ENCODE results near the gene ABHD14A. TPM values are rescaled to one million over a fixed set of nuclear protein-coding genes. Genes with fewer than 3 reads are reported as not detected.
A peak's percentile ranks its signal among the peaks of the same experiment; 100 is the strongest.

ABHD14A gene
- polyA plus RNA-seq, 4 donors = 4.6 to 17.6 (median 10.4) TPM

DNA sequence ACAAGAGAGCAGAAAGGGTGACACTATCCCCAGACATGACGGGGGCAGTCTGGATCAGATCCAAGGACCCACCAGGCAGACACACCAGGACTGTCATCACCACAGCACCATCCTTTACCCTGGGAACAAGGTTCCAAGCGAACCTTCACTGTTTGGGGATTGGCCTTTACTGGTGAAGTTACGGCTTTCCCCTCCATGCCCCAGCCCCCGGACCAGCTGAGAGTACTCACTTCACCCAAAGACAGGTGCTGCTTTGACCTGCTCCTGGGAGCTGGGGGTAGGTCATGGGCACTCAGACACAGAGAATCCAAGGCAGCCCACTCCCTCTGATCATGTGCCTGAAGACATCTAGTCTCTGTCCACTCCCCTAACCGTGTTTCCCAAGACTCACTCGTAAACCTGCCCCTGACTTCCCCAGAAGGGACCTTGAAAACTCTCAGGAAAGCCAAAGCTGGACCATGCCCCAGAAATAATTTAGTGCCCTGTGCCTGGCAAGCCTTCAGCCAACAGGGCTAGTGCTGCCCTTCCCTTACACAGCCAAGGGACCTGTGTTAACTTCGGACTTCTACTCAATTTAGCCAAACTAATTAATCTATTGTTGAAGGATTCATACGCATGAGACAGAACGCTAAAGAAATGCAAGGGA is 36.0 kb upstream of the ABHD14A start:
- no peak for DNase-seq
- WGBS, 3 donors = 84 to 90% (median 87%) methylated on average over 9 of the region's 9 CpGs
- Histone ChIP-seq H3K27me3 (ENCODE audit: control insufficient read depth in 3 of 3, insufficient read depth in 3 of 3, low read length in 3 of 3) (no peaks in the 10 kb centered on the region), H3K27ac (ENCODE audit: low read depth in 1 of 3, low read length in 2 of 3) (no peak overlapping the region), H3K4me1 (ENCODE audit: control insufficient read depth in 3 of 3, insufficient read depth in 2 of 3, low read depth in 1 of 3, low read length in 2 of 3) (peaks cover 3 to 22% (median 9%) of the 10 kb centered on the region in 3 donors), H3K36me3 (ENCODE audit: control insufficient read depth in 3 of 3, insufficient read depth in 2 of 3, low read depth in 1 of 3, low read length in 3 of 3) (peaks cover 4 to 51% (median 11%) of the 10 kb centered on the region in 3 donors), H3K4me3 (ENCODE audit: low read depth in 1 of 3, low read length in 3 of 3) (no peak overlapping the region), H3K9me3 (ENCODE audit: control insufficient read depth in 2 of 2, insufficient read depth in 1 of 2, low read depth in 1 of 2, low read length in 1 of 2) (no peaks in the 10 kb centered on the region)
- FAIRE-seq = no peak

DNA sequence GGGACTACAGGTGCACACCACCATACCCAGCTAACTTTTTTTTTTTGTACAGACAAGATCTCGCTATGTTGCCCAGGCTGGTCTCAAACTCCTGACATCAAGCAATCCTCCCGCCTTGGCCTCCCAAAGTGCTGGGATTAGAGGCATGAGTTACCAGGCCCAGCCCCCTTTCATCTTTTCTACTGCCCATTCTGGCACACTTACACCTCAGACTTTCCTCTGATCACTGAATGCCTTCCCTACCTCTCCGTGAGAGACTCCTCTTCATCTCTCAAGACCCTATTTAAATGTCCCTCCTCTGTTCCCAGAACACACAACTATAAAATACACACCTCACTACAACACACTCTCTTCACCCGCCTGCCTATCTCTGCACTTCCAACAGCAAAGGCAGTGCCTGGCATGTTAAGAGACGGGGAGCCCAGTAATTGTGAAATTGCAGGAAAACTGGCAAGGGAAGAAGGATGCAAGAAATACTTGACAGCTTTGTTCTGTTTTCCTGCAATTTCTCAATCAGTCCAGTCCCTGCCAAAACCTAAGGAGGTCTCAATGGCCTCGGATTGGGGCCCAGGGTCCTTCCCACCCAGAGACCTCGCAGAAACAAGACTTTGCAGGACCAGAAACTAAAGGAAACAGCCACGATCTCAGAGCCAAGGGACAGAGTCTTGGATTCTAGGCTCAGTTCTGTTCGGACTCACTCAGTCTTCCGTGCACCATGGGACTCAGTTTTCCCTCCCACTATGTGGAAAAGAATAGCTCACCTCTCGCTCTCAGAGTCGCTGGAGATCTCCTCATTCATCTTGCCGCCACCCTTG is 34.0 kb upstream of the ABHD14A start:
- 27 to 33% (median 31%) methylated on average over 13 of the region's 13 CpGs for WGBS, 3 donors
- Histone ChIP-seq H3K27me3 (ENCODE audit: control insufficient read depth in 3 of 3, insufficient read depth in 3 of 3, low read length in 3 of 3) (no peaks in the 10 kb centered on the region), H3K9me3 (ENCODE audit: control insufficient read depth in 2 of 2, insufficient read depth in 1 of 2, low read depth in 1 of 2, low read length in 1 of 2) (no peaks in the 10 kb centered on the region), H3K4me1 (ENCODE audit: control insufficient read depth in 3 of 3, insufficient read depth in 2 of 3, low read depth in 1 of 3, low read length in 2 of 3) (peaks cover 3 to 22% (median 9%) of the 10 kb centered on the region in 3 donors), H3K36me3 (ENCODE audit: control insufficient read depth in 3 of 3, insufficient read depth in 2 of 3, low read depth in 1 of 3, low read length in 3 of 3) (peaks cover 2 to 45% (median 8%) of the 10 kb centered on the region in 3 donors), H3K27ac (ENCODE audit: low read depth in 1 of 3, low read length in 2 of 3) (peak overlapping the region in 1 of 3 donors; percentile 17), H3K4me3 (ENCODE audit: low read depth in 1 of 3, low read length in 3 of 3) (peak overlapping the region; percentile 67 to 93 (median 68))
- FAIRE-seq (no peak), DNase-seq (peak in 1 of 2 donors; percentile 25)

DNA sequence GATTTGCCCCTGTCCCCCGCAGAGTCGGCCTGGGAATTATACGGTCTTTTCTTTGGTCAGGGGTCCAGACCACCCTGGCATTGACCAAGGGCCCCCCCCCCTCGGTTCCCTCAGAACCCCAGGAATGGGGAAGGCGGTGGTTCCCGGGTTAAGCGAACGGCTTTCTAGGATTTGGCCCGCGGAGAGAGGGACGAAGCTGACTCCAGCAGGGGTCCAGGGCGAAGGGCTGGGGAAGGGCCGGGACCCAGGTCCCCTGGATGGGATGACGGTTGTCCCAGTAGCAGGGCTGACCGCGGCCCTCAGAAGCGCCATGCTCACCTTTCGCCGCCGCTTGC is 33.4 kb upstream of the ABHD14A start:
- DNase-seq = no peak
- H3K9me3 ChIP-seq (ENCODE audit: control insufficient read depth in 2 of 2, insufficient read depth in 1 of 2, low read depth in 1 of 2, low read length in 1 of 2) = no peaks in the 10 kb centered on the region
- peak overlapping the region; percentile 67 to 93 (median 68) for H3K4me3 ChIP-seq (ENCODE audit: low read depth in 1 of 3, low read length in 3 of 3)
- H3K27ac ChIP-seq (ENCODE audit: low read depth in 1 of 3, low read length in 2 of 3) = peak overlapping the region in 2 of 3 donors; percentile 17 to 55
- 0 to 1% (median 0%) methylated on average over 20 of the region's 20 CpGs for WGBS, 3 donors
- H3K27me3 ChIP-seq (ENCODE audit: control insufficient read depth in 3 of 3, insufficient read depth in 3 of 3, low read length in 3 of 3) = no peaks in the 10 kb centered on the region
- peaks cover 3 to 22% (median 9%) of the 10 kb centered on the region in 3 donors for H3K4me1 ChIP-seq (ENCODE audit: control insufficient read depth in 3 of 3, insufficient read depth in 2 of 3, low read depth in 1 of 3, low read length in 2 of 3)
- H3K36me3 ChIP-seq (ENCODE audit: control insufficient read depth in 3 of 3, insufficient read depth in 2 of 3, low read depth in 1 of 3, low read length in 3 of 3) = peaks cover 2 to 42% (median 8%) of the 10 kb centered on the region in 3 donors
- no peak for FAIRE-seq

DNA sequence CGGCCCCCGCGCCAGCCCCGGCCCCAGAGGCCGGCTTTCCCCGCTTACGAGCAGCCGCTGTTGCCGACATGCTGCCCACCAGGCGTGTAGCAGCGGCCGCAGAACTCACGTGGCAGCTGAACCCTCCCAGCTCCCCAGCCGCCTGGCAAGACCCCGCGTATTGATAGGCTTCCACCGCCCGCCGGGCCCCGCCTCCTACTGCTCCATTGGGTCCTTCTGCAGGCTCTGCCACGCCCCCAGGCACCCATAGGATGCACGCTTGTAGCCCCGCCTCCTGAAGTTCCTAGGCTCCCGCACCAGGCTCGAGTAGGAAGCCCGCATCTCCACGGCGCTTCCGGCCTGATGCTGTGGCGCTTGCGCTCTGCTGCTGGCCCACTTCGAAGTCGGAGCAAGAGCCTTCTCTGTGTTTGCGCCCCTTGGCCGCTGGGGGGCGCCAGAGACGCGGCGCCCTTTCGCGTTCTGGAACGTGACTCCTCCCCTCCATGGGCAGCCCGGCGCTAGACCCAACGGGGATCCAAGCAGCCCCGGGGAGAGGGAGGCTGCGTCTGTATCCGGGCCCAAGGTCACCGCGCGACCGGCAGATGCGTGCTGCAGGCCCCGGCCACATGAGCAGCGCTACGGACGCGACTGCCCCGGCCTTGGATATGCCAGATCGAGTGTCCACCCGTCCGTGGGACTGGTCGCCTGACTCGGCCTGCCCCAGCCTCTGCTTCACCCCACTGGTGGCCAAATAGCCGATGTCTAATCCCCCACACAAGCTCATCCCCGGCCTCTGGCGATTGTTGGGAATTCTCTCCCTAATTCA is 32.9 kb upstream of the ABHD14A start, which contains the start of the genes PARP3 and RRP9:
PARP3 (plus strand) TSS at position 566 of the 805 bp plus-strand sequence. CDS start 993 bp downstream, outside the sequence.
RRP9 (minus strand) TSS at position 107 of the 805 bp plus-strand sequence; CDS start at position 70, 37 bp downstream.
- Histone ChIP-seq H3K27ac (ENCODE audit: low read depth in 1 of 3, low read length in 2 of 3) (peak within 1 kb of the TSS; percentile 93 to 97 (median 94)), H3K27me3 (ENCODE audit: control insufficient read depth in 3 of 3, insufficient read depth in 3 of 3, low read length in 3 of 3) (no peaks in the 10 kb centered on the region), H3K9me3 (ENCODE audit: control insufficient read depth in 2 of 2, insufficient read depth in 1 of 2, low read depth in 1 of 2, low read length in 1 of 2) (no peaks in the 10 kb centered on the region), H3K36me3 (ENCODE audit: control insufficient read depth in 3 of 3, insufficient read depth in 2 of 3, low read depth in 1 of 3, low read length in 3 of 3) (peaks cover 2 to 37% (median 3%) of the 10 kb centered on the region in 3 donors), H3K4me1 (ENCODE audit: control insufficient read depth in 3 of 3, insufficient read depth in 2 of 3, low read depth in 1 of 3, low read length in 2 of 3) (peaks cover 3 to 22% (median 9%) of the 10 kb centered on the region in 3 donors), H3K4me3 (ENCODE audit: low read depth in 1 of 3, low read length in 3 of 3) (peak within 1 kb of the TSS; percentile 67 to 93 (median 68))
- DNase-seq = peak; percentile 100
- 1% methylated on average over 54 to 67 of the region's 67 CpGs for WGBS, 3 donors
- peak; percentile 96 for FAIRE-seq

DNA sequence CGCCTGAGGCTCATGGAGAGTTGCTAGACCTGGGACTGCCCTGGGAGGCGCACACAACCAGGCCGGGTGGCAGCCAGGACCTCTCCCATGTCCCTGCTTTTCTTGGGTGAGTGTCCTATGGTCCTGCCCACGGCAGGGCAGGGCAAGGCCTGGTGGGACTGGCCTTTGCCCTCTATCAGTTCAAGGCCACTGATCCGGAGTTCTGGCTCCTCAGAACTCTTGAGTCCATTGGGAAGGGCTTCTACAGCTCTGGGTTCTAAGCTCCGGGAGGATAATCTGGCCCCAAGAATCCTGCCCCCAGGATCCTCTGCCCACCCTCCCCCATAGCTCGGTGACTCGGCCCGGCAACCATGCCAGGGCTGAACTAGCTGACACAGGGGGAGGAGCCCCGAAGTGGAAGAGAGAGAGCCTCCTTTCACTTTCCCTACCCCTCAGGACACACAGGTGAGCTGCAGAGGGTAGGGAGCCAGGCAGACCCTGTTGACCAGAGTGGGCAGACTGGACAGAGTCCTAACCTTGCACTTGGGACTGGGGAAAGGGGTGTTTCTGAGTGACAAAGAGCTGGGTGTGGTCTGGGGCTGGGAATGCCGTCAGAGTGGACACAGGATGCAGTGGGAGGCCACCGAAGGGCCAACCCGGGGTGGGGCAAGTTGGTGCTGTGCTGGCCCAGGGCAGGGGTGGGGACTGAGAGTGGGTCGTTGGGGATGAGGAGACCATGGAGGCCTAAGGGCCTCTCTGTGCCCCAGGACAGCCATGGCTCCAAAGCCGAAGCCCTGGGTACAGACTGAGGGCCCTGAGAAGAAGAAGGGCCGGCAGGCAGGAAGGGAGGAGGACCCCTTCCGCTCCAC is 32.0 kb upstream of the ABHD14A start:
- Histone ChIP-seq H3K27ac (ENCODE audit: low read depth in 1 of 3, low read length in 2 of 3) (peak overlapping the region; percentile 93 to 97 (median 94)), H3K27me3 (ENCODE audit: control insufficient read depth in 3 of 3, insufficient read depth in 3 of 3, low read length in 3 of 3) (no peaks in the 10 kb centered on the region), H3K36me3 (ENCODE audit: control insufficient read depth in 3 of 3, insufficient read depth in 2 of 3, low read depth in 1 of 3, low read length in 3 of 3) (peaks cover 0 to 33% (median 0%) of the 10 kb centered on the region in 3 donors), H3K4me1 (ENCODE audit: control insufficient read depth in 3 of 3, insufficient read depth in 2 of 3, low read depth in 1 of 3, low read length in 2 of 3) (peaks cover 3 to 22% (median 9%) of the 10 kb centered on the region in 3 donors), H3K9me3 (ENCODE audit: control insufficient read depth in 2 of 2, insufficient read depth in 1 of 2, low read depth in 1 of 2, low read length in 1 of 2) (no peaks in the 10 kb centered on the region), H3K4me3 (ENCODE audit: low read depth in 1 of 3, low read length in 3 of 3) (peak overlapping the region; percentile 24 to 93 (median 29))
- 24 to 46% (median 32%) methylated on average over 17 of the region's 17 CpGs for WGBS, 3 donors
- FAIRE-seq (no peak), DNase-seq (peak; percentile 80 to 82)

DNA sequence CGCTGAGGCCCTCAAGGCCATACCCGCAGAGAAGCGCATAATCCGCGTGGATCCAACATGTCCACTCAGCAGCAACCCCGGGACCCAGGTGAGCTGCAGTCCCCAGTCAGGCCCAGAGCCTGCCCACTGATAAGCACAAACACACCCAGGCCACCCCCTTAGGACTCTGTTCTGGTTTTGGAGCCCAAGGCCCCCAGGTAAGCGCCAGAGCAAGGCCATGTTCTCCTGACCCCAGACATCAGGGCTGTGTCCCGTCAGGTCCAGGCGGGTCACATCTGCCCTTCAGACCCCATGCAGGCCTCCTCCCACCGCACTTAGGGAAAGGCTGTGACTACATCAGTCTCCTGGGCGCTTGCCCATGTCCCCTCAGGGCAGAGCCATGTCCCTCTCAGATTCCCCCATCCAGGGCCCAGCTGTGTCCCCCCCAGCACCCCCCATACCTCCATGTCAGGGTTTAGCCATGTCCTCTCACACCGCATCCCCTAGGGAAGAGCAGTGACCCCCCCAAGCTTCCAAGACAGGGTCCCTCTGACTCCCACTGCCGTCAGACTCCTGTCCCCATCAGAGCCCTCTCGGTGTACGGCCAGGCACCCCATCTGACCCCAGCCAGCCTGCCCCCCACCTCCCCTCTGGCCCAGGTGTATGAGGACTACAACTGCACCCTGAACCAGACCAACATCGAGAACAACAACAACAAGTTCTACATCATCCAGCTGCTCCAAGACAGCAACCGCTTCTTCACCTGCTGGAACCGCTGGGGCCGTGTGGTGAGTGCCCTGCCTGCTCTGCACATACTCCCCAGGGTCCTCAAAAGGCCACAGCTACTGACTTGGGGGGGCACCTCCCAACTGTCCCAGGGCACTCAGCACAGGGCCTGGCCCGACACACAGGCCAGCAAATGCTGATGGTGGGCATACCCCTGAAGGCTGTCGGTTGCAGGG is 31.1 kb upstream of the ABHD14A start:
- Histone ChIP-seq H3K27me3 (ENCODE audit: control insufficient read depth in 3 of 3, insufficient read depth in 3 of 3, low read length in 3 of 3) (no peaks in the 10 kb centered on the region), H3K4me1 (ENCODE audit: control insufficient read depth in 3 of 3, insufficient read depth in 2 of 3, low read depth in 1 of 3, low read length in 2 of 3) (peaks cover 3 to 22% (median 9%) of the 10 kb centered on the region in 3 donors), H3K27ac (ENCODE audit: low read depth in 1 of 3, low read length in 2 of 3) (peak overlapping the region; percentile 93 to 97 (median 94)), H3K9me3 (ENCODE audit: control insufficient read depth in 2 of 2, insufficient read depth in 1 of 2, low read depth in 1 of 2, low read length in 1 of 2) (no peaks in the 10 kb centered on the region), H3K4me3 (ENCODE audit: low read depth in 1 of 3, low read length in 3 of 3) (peak overlapping the region in 1 of 3 donors; percentile 29), H3K36me3 (ENCODE audit: control insufficient read depth in 3 of 3, insufficient read depth in 2 of 3, low read depth in 1 of 3, low read length in 3 of 3) (peaks cover 0 to 31% (median 0%) of the 10 kb centered on the region in 3 donors)
- DNase-seq (no peak), FAIRE-seq (no peak)
- whole genome bisulfite sequencing, 3 donors = 93 to 96% (median 93%) methylated on average over 21 of the region's 21 CpGs
